ENCODE measurements around the gene SH2D3C.

DNA sequence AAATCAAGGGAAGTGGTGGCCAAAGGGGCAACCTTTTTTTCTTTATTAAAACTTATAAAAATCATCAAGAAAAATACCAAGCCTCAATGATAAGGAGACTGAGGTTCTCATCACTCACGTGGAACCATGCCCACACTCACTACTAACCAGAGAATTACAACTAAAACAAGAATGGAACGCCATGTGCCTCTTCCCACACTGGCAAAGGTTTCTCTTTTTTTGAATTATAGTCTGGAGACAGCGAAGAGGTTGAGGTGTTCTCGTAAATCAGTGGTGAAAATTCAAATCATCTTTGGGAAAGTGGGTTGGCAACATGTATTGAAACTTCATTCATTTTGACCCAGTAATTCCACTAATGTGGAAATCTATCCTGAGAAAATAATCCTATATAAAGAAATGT, 43.6 kb upstream of the SH2D3C start:
- TF ChIP-seq SETDB1 (IDR thresholded peaks at IDR 0.05; ENCODE audit: insufficient read length, low read length) (no peak), FEZF1 (tag by site-specific recombination; IDR thresholded peaks at IDR 0.05) (no peak), ZNF423 (tag by site-specific recombination; IDR thresholded peaks at IDR 0.05) (no peak), KLF16 (tag by site-specific recombination; IDR thresholded peaks at IDR 0.05) (no peak), ZNF121 (tag by site-specific recombination; IDR thresholded peaks at IDR 0.05) (no peak), ZBTB17 (tag by site-specific recombination; IDR thresholded peaks at IDR 0.05) (no peak), ZNF585B (tag by site-specific recombination; IDR thresholded peaks at IDR 0.05) (no peak), GLIS2 (tag by site-specific recombination; IDR thresholded peaks at IDR 0.05) (no peak)
- TF ChIP-seq, protein P1, sequence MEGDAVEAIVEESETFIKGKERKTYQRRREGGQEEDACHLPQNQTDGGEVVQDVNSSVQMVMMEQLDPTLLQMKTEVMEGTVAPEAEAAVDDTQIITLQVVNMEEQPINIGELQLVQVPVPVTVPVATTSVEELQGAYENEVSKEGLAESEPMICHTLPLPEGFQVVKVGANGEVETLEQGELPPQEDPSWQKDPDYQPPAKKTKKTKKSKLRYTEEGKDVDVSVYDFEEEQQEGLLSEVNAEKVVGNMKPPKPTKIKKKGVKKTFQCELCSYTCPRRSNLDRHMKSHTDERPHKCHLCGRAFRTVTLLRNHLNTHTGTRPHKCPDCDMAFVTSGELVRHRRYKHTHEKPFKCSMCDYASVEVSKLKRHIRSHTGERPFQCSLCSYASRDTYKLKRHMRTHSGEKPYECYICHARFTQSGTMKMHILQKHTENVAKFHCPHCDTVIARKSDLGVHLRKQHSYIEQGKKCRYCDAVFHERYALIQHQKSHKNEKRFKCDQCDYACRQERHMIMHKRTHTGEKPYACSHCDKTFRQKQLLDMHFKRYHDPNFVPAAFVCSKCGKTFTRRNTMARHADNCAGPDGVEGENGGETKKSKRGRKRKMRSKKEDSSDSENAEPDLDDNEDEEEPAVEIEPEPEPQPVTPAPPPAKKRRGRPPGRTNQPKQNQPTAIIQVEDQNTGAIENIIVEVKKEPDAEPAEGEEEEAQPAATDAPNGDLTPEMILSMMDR (tag by site-specific recombination; IDR thresholded peaks at IDR 0.05), result no peak
- TF ChIP-seq, protein P2, sequence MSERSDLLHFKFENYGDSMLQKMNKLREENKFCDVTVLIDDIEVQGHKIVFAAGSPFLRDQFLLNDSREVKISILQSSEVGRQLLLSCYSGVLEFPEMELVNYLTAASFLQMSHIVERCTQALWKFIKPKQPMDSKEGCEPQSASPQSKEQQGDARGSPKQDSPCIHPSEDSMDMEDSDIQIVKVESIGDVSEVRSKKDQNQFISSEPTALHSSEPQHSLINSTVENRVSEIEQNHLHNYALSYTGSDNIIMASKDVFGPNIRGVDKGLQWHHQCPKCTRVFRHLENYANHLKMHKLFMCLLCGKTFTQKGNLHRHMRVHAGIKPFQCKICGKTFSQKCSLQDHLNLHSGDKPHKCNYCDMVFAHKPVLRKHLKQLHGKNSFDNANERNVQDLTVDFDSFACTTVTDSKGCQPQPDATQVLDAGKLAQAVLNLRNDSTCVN (tag by site-specific recombination; optimal IDR thresholded peaks at IDR 0.05), result no peak

Measured in HEK293 (cell line).